Posterior vena cava (tissue), 2 donors: ENCODE results near the gene STK24. TPM values are rescaled to one million over a fixed set of nuclear protein-coding genes. Genes with fewer than 3 reads are reported as not detected.
"Not testable (repeated sequence)": the region's sequence is repeated elsewhere in the genome, so short reads cannot be mapped to it uniquely, and the experiment has no call there.

Experiments used
- DNase-seq: peaks from one replicate; pipeline ENCODE4 v3.0.0-alpha.2; 2020; ENCODE audit warnings: low spot score
- intact Hi-C, 2 donors: fragments of 100-400 bp; cut with DNase I; formaldehyde crosslinking; loops; one replicate each; pipeline versions ENCODE4 v1.14.1 to v1.14.2; 2022 to 2023
- total RNA-seq, 2 donors: library from RNA; stranded (reverse); fragmentation: NEBNext Ultra II Directional; extraction: Animal tissue kit (Norgen Biotek cat#: 25700); gene quantifications; one replicate each; pipeline ENCODE4 v1.2.1, GENCODE V29; 2021
- donor health status: DM: yes; HTN: yes; CAD: no.
- donor health status: DM: yes; HTN: yes; CAD: no.

Gene STK24
- total RNA-seq, 2 donors from 2014 or later, result 57.3 to 62.6 TPM

GRCh38 chr13:98585398-98585754 is 8.5 kb upstream of the STK24 start:
- intact Hi-C loops, result no loop called here
- DNase-seq, result no peak

GRCh38 chr13:98584668-98585397 is 7.9 kb upstream of the STK24 start:
- intact Hi-C loops, result no loop called here
- no peak for DNase-seq

GRCh38 chr13:98582947-98583346 is 6.0 kb upstream of the STK24 start:
- intact Hi-C loops, result no loop called here
- no peak for DNase-seq

- DNase-seq, result no peak
These were observed 5.2 kb upstream of the STK24 start for GRCh38 chr13:98581971-98582702.

GRCh38 chr13:98581381-98581780 is 4.5 kb upstream of the STK24 start:
- intact Hi-C loops, result no loop called here

More at GRCh38 chr13:98581971-98582702, 5.2 kb upstream of the STK24 start:
- intact Hi-C loops, result no loop called here

GRCh38 chr13:98580420-98580819 is 3.5 kb upstream of the STK24 start:
- intact Hi-C loops, result no loop called here
- no peak for DNase-seq

More at GRCh38 chr13:98581381-98581780, 4.5 kb upstream of the STK24 start:
- DNase-seq, result no peak

GRCh38 chr13:98577836-98578285 is 954 bp upstream of the STK24 start:
- intact Hi-C loops, result loop anchor here (10.0 kb wide), 2 partner anchors 73 to 103 kb away; no protein-coding TSS in a partner anchor
- no peak for DNase-seq

GRCh38 chr13:98576200-98576945 is 534 bp downstream of the STK24 start:
- peak; percentile 85 for DNase-seq
- intact Hi-C loops, result loop anchor here (10.0 kb wide), 2 partner anchors 72 to 102 kb away; no protein-coding TSS in a partner anchor

- DNase-seq, result no peak
- intact Hi-C loops, result loop anchor here (10.0 kb wide), 2 partner anchors 71 to 101 kb away; no protein-coding TSS in a partner anchor
These were observed 1.1 kb downstream of the STK24 start for GRCh38 chr13:98575904-98576199.

- no peak for DNase-seq
- intact Hi-C loops, result loop anchor here (10.0 kb wide), 2 partner anchors 70 to 100 kb away; no protein-coding TSS in a partner anchor
These were observed 1.7 kb downstream of the STK24 start for GRCh38 chr13:98575009-98575903.

- intact Hi-C loops, result loop anchor here (5.0 to 10.0 kb wide), 3 partner anchors 67 to 115 kb away; no protein-coding TSS in a partner anchor
- DNase-seq, result no peak
These were observed 4.8 kb downstream of the STK24 start for GRCh38 chr13:98571955-98572662.

GRCh38 chr13:98570929-98571372 is 6.0 kb downstream of the STK24 start:
- intact Hi-C loops, result loop anchor here (5.0 to 10.0 kb wide), 3 partner anchors 66 to 114 kb away; no protein-coding TSS in a partner anchor
- DNase-seq, result no peak

- intact Hi-C loops, result loop anchor here (5.0 to 10.0 kb wide), 3 partner anchors 65 to 112 kb away; no protein-coding TSS in a partner anchor
- not testable (repeated sequence) for DNase-seq
These were observed 7.2 kb downstream of the STK24 start for GRCh38 chr13:98569494-98570367.

- intact Hi-C loops, result no loop called here
- no peak for DNase-seq
These were observed 8.0 kb downstream of the STK24 start for GRCh38 chr13:98568918-98569317.

GRCh38 chr13:98567140-98567539 is 9.8 kb downstream of the STK24 start:
- DNase-seq, result no peak
- intact Hi-C loops, result no loop called here

GRCh38 chr13:98565726-98566565 is 11.0 kb downstream of the STK24 start:
- intact Hi-C loops, result no loop called here
- no peak for DNase-seq
